ENCODE measurements around the gene PRKG1. TPM values are rescaled to one million over a fixed set of nuclear protein-coding genes. Genes with fewer than 3 reads are reported as not detected.
A peak's percentile ranks its signal among the peaks of the same experiment; 100 is the strongest.

Gene PRKG1
- total RNA-seq, 1 experiment from 2014 or later: 10.4 TPM

DNA sequence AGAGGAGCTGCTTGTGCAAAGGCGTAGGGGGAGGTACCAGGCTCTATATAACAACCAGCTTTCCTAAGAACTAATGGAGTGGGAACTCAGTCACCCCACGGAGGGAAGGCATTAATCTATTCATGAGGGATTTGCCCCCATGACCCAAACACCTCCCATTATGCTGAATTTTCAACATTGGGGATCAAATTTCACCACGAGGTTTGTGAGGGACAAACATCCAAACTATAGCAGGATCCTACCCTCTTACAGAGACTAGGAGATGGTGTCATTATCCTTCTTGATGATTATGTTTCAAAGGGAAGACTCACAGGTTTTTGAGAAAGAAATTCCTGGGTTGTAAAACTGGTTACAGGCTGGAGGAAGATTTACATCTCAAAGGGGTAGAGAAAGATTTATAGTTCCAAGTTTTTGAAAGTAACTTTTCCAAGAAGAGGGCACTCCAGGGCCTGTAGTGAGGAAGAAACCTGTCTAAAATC, 944.8 kb downstream of the PRKG1 start:
- H3K14ac ChIP-seq (ENCODE audit: insufficient read depth, low read length): no peak overlapping the region
- peaks cover 45 to 52% of the 10 kb centered on the region in 2 experiments for H3K9me3 Mint-ChIP-seq
- no peaks in the 10 kb centered on the region for H3K9me3 ChIP-seq (ENCODE audit: control insufficient read depth, low read depth, low read length)
- H3K18ac ChIP-seq (ENCODE audit: insufficient read length, low read depth, low read length): no peak overlapping the region
- H3T11ph ChIP-seq (ENCODE audit: low read length): no peak overlapping the region
- H2BK12ac ChIP-seq (ENCODE audit: insufficient read length, low read depth, low read length): no peak overlapping the region
- no peak overlapping the region for H2BK15ac ChIP-seq (ENCODE audit: low read depth, low read length)
- no peak overlapping the region for H3K27ac ChIP-seq (ENCODE audit: insufficient read length, low read depth, low read length)
- no peak overlapping the region for H2BK5ac ChIP-seq (ENCODE audit: insufficient read length, low read length)
- H4K91ac ChIP-seq (ENCODE audit: insufficient read length, low read depth, low read length): no peak overlapping the region
- WGBS (ENCODE audit: extremely low coverage, insufficient read length, low lambda C conversion rate): no CpG with 5 or more reads among the region's 3 CpGs
- peaks cover 18 to 30% of the 10 kb centered on the region in 2 experiments for H3K4me1 Mint-ChIP-seq
- no peak for DNase-seq
- H4K20me1 ChIP-seq (ENCODE audit: control insufficient read depth, insufficient read depth, insufficient read length): no peaks in the 10 kb centered on the region
- peaks cover 12% of the 10 kb centered on the region; the same call in 1 of the 2 replicates for H3K4me1 ChIP-seq (ENCODE audit: insufficient read depth, low read length)
- peaks cover 38 to 72% (median 48%) of the 10 kb centered on the region in 3 experiments for H3K36me3 Mint-ChIP-seq (ENCODE audit: insufficient read depth in 1 of 3, low read depth in 3 of 3)
- H3K56ac ChIP-seq (ENCODE audit: insufficient read length, low read depth, low read length): no peak overlapping the region
- H3K23me2 ChIP-seq (ENCODE audit: insufficient read length, low read depth, low read length, poor library complexity, severe bottlenecking): no peaks in the 10 kb centered on the region
- H2AK5ac ChIP-seq (ENCODE audit: insufficient read length, low read length): no peak overlapping the region
- no peak overlapping the region for H3K4me2 ChIP-seq (ENCODE audit: insufficient read depth, insufficient read length, low read length)
- no peaks in the 10 kb centered on the region for H3K79me1 ChIP-seq (ENCODE audit: insufficient read depth, low read depth, low read length, poor library complexity, severe bottlenecking)
- no peaks in the 10 kb centered on the region for H3K79me2 ChIP-seq (ENCODE audit: insufficient read depth, low read length)
- H3K27ac Mint-ChIP-seq: peak overlapping the region in 2 of 3 experiments; percentile 34 to 91; a peak in 4 of 7 replicates
- no peak overlapping the region for H2BK20ac ChIP-seq (ENCODE audit: low read depth, low read length, poor library complexity, severe bottlenecking)
- TF ChIP-seq, protein P1, sequence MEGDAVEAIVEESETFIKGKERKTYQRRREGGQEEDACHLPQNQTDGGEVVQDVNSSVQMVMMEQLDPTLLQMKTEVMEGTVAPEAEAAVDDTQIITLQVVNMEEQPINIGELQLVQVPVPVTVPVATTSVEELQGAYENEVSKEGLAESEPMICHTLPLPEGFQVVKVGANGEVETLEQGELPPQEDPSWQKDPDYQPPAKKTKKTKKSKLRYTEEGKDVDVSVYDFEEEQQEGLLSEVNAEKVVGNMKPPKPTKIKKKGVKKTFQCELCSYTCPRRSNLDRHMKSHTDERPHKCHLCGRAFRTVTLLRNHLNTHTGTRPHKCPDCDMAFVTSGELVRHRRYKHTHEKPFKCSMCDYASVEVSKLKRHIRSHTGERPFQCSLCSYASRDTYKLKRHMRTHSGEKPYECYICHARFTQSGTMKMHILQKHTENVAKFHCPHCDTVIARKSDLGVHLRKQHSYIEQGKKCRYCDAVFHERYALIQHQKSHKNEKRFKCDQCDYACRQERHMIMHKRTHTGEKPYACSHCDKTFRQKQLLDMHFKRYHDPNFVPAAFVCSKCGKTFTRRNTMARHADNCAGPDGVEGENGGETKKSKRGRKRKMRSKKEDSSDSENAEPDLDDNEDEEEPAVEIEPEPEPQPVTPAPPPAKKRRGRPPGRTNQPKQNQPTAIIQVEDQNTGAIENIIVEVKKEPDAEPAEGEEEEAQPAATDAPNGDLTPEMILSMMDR (conservative IDR thresholded peaks at IDR 0.05): no peak
- peaks cover 23% of the 10 kb centered on the region for H3K27me3 Mint-ChIP-seq (ENCODE audit: low read depth)
- H2AFZ ChIP-seq (ENCODE audit: low read length): no peak overlapping the region
- no peaks in the 10 kb centered on the region for H3K27me3 ChIP-seq (ENCODE audit: insufficient read depth, low read length)
- H3K4ac ChIP-seq (ENCODE audit: low read depth, low read length): no peak overlapping the region
- no peak overlapping the region for H4K5ac ChIP-seq (ENCODE audit: insufficient read length, low read depth, low read length)
- no peak overlapping the region for H3K9ac ChIP-seq (ENCODE audit: extremely low read depth, insufficient read length, low read length)
- H2BK120ac ChIP-seq (ENCODE audit: low read depth, low read length, poor library complexity, severe bottlenecking): no peak overlapping the region
- no peak overlapping the region for H4K8ac ChIP-seq (replicated peaks; ENCODE audit: insufficient read length, low read depth, low read length)
- H3K23ac ChIP-seq (ENCODE audit: insufficient read length, low read depth, low read length): no peak overlapping the region
- H3K4me3 Mint-ChIP-seq: no peak overlapping the region; a peak in 1 of 5 replicates

Data from H9 (cell line).